SHP77 treated with DMSO at 0.1 percent for 48 hours (cell line): ENCODE results near the gene VPS36.
"Not testable (repeated sequence)": the region's sequence is repeated elsewhere in the genome, so short reads cannot be mapped to it uniquely, and the experiment has no call there.

ENCODE experiments used
- DNase-seq: peaks from one replicate; lab custom pipeline; 2025; lab: John Stamatoyannopoulos, UW

The VPS36 gene

GRCh38 chr13:52374873-52375411 lies 75.5 kb downstream of the VPS36 start:
- no peak for DNase-seq

GRCh38 chr13:52374389-52374788 lies 76.0 kb downstream of the VPS36 start:
- DNase-seq: no peak

- not testable (repeated sequence) for DNase-seq
Measured at GRCh38 chr13:52373277-52373676, 77.2 kb downstream of the VPS36 start.

DNA sequence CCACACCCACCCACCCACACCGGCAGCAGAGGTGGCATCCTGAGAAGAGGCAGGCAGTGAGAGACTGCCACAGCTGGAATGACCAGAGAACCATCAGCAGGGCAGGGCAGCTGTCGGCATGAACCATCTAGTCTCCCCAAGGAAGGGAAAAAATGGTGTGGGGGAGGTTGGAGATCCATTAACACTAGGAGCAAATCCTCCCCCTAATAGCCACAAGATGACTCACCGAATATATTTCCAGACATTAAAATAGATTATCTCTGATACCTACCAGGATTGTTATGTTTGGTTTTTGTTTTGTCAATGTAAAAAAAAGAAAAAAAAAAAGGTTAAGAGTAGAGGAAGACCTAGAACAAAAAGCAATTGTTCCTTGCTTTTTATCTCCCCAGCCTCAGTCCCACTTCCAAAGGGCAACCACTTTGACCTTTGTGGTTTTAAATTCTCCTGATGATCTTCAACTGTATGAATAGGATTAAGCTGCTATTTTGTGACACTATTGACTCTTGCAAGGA lies 78.6 kb downstream of the VPS36 start:
- DNase-seq: no peak

GRCh38 chr13:52366291-52366690 lies 84.1 kb downstream of the VPS36 start:
- DNase-seq: no peak
